ENCODE data around the gene ENO1.
"Not testable (repeated sequence)": the region's sequence is repeated elsewhere in the genome, so short reads cannot be mapped to it uniquely, and the experiment has no call there.

ENO1 gene

DNA sequence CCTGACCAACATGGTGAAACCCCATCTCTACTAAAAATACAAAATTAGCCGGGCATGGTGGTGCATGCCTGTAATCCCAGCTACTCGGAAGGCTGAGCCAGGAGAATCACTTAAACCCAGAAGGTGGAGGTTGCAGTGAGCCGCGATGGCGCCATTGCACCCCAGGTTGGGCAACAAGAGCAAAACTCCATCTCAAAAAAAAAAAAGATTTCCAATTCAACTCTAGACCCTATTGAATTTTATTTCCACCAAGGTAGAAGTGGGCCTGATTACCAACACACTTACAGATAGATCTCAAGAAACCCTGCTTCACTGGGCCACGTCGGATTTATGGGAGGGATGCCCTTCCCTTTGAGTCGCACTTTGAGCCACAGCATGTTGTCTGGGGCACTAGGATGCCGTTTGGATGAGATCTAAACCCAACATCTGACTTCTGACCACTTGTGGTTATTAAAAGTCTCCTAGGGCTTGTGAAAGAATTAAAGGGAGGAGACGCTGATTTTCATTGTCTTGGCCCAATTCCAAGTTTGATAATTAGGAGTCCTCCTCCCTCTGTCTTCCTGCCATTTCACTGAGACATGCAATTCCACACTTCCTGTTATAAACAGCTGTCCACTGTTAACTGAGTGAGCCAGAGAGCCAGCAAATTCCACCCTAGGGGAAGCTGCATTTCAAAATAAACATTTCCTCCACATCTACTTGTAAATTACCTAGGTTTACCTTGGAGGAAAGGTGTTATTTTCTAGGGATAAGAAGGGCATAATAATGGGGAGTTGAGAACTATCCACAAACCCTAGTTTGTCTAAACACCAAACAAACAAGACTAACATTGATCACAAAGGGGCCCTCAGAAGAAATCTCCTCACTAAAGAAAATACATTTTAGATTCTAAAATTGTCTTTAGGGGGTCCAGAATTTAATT, 55.9 kb downstream of the ENO1 start:
- in situ Hi-C loops (cut with HindIII; ENCODE audit: low pct_ligation_motif_present, low pct_unique_long_range_greater_than_20kb, low sequenced_read_pairs): no loop called here
- DNase-seq: peak; percentile 41

DNA sequence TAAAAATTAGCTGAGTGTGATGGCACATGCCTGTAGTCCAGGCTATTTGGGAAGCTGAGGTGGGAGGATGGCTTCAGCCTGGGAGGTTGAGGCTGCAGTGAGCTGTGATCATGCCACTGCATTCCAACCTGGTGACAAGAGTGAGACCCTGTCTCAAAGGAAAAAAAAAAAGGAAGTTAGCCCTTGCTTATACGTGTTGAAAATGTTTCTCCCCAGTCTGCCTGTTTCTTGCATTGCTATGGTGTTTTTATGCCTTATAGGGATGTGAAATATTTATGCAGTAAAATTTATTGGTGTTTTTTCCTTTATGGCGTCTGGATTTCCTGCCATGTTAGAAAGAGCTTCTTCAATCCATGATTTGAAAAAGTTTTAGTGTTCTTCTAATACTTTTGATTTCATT, 57.4 kb downstream of the ENO1 start:
- in situ Hi-C loops (cut with HindIII; ENCODE audit: low pct_ligation_motif_present, low pct_unique_long_range_greater_than_20kb, low sequenced_read_pairs): no loop called here
- peak; percentile 15 for DNase-seq

DNA sequence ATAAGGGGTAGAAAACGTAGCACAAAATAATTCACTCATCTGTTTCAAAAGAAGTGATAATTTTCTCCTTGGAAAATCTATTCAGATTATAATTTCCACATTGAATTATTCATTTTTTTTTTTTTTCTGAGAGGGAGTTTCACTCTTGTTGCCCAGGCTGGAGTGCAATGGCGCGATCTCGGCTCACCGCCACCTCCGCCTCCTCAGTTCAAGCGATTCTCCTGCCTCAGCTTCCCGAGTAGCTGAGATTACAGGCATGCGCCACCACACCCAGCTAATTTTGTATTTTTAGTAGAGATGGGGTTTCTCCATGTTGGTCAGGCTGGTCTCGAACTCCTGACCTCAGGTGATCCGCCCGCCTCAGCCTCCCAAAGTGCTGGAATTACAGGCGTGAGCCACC, 59.7 kb downstream of the ENO1 start:
- in situ Hi-C loops (cut with HindIII; ENCODE audit: low pct_ligation_motif_present, low pct_unique_long_range_greater_than_20kb, low sequenced_read_pairs); DNase-seq: not testable (repeated sequence)

DNA sequence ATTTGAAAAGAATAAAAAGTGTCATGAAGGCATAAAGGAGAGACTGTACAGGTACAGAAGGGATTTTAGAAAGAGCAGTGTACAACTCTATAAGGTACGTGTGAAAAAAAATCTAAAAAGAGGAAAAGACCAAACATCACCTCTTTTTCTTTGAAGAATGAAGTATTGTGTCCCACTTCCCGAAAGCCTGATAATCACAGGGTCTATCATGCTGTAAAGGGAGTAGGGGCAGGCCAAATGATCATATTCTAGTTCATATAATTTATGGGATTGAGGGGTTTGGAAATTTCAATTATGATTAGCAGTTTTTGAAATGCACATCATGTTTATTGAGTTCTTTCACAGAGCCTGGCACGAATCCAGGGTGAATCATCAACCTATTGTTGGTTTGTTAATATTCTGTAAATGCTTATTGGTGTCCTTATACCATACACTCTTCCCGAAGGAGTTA, 60.1 kb downstream of the ENO1 start:
- in situ Hi-C loops (cut with HindIII; ENCODE audit: low pct_ligation_motif_present, low pct_unique_long_range_greater_than_20kb, low sequenced_read_pairs): no loop called here
- peak; percentile 71 for DNase-seq

DNA sequence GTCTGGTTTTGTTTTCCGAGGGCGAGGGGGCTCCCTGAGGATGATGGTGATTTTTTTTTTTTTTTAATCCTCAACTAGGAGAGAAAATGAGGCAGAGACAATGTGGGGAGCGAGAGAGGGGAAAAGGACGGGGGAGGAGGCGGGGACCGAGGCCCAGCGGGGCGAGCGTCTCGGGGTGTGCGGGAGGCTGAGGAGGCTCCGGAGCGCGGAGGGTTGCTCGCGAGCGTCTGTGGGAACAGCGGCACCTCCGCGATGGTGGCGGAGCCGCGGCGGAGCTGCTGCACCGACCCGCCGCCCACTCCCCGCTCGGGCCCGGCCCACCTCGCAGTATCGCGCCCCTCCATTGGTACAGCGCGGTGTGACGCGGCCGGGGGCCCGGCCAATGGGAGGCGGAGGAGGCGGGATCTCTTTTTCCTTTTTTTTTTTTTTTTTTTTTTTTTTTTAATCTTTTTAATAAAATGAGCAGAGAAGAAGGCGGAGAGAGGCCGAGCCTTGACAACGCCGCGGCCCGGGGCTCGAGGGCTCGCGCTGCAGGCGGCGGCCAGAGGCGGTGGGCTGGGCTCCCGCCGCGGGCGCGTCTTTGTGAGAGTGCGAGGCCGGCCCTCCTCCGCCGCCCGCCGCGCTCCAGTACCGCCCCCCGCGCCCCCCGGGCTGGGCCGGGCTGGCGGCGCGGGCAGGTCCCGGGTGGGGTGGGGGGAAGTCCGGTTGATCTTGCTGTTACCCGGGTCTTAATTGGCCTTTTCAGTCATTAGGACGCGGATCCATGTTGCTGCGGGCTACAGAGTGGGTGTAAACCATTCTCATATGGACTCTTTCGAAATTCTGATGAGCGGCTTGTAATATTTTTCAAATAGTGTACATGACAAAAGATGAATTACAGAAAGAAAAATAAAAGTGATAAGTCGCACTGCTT, 60.8 kb downstream of the ENO1 start, which contains the start of gene RERE:
Gene RERE, minus strand, starts transcription at position 229 of the 913 bp plus-strand sequence.
- in situ Hi-C loops (cut with HindIII; ENCODE audit: low pct_ligation_motif_present, low pct_unique_long_range_greater_than_20kb, low sequenced_read_pairs): no loop called here
- DNase-seq: peak; percentile 90

DNA sequence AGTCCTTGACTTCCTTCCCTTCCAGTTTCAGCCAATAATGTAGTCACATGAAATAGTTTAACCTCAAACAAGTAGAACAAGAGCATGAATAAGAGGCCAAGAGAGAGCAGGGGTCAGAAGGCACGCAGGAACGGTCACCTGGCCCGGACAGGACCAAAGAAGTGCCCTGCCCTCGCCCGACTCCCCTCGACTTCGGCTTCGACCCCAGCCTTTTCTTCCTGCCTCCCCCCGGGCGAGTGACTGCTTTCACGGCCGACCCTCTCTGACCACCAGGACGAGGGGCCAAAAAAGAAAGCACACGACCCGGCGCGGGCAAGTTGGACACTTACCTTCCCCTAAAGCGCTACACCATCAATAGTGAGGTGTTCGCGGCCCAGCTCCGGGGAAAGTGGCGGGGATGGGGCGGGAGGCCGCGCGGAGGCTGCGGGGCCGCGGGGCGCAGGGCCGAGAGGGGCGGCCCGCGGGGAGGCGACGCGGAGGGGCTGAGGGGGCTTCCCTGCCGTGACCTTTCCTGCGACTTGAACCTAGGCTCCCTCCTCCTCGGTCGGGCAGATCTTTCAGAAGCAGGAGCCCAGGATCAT, 61.6 kb downstream of the ENO1 start:
- in situ Hi-C loops (cut with HindIII; ENCODE audit: low pct_ligation_motif_present, low pct_unique_long_range_greater_than_20kb, low sequenced_read_pairs): no loop called here
- peak; percentile 19 for DNase-seq

DNA sequence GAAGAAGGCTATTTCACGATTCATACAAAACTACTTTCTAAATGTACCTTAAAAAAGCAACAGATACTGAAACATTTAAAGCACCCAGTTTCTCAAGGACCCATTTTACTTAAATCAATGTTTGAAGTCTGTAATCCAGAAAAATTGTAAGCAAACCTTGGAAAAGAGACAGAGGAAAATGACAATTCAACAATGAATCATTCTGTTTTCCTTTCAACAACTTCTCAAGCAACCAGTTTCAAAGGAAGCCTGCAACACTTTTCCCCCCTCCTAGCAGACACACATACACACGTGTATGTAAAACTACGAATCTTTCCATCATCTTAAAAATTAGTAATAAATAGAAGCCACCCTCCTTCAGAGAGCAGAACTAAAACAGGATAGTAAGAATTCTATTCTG, 62.2 kb downstream of the ENO1 start:
- peak; percentile 29 for DNase-seq
- in situ Hi-C loops (cut with HindIII; ENCODE audit: low pct_ligation_motif_present, low pct_unique_long_range_greater_than_20kb, low sequenced_read_pairs): no loop called here

DNA sequence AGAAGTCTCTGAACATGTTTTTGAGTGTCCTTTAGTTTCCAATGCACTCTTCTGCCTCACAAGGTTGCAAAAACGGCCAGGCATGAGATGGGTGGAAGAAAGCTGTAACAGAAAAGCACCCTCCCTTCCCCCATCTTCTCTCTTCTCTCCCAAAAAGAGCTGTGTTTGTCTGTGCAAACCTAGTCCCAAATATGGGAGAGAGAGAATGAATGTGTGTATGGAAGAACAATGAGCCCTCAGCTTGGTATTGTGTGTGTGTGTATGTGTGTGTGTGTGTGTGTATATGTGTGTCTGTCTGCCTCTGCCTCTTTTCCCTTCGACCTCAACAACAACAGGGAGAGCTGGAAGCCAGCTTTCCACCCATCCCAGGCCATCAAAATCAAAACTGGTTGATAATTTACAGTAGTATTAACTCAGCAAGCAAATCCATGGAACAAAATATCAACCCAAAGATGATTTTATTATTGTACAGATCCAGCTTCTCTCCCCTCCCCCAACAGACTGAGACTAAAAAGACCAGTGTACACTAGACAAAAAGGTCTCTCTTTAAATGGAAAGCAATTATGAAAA, 62.8 kb downstream of the ENO1 start:
- in situ Hi-C loops (cut with HindIII; ENCODE audit: low pct_ligation_motif_present, low pct_unique_long_range_greater_than_20kb, low sequenced_read_pairs): no loop called here

DNA sequence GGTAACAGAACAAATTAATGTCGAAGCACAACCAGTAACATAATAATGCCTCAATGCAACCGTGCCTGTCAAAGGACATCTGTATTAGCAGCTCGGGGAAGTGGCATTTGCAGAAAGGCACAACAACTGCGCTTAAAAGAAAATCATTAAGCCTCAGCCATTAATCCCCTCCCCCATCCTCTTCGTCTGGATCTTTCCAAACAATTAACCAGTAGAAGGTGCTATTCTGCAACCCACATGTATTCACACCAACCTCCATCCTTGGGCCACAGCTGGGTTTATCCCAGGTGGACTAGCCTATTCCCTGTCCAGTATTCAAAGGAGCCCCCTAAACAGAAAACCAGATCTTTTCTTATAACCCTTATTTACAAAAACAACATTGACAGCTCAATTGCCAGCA, 63.6 kb downstream of the ENO1 start:
- in situ Hi-C loops (cut with HindIII; ENCODE audit: low pct_ligation_motif_present, low pct_unique_long_range_greater_than_20kb, low sequenced_read_pairs): no loop called here
- DNase-seq: peak; percentile 27

More for the DNA sequence above, 62.8 kb downstream of the ENO1 start:
- peak; percentile 13 for DNase-seq

DNA sequence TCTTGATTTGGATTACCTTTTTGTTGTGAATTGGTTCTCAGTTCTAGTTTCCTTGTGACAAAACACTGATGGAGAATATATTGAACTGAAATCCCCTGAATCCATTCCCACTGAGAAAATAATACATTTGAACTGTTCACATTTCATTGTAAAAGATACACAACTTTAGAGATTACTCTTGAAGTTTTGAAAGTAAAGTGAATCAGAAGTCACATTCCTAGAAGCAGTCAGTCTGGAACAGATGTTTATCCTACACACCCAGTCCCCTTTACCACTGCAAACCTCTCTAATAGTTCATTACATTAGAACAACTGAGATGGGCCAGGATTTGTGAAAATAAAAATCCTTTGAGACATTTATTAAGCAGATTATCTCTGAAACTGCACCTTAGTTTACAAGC, 64.5 kb downstream of the ENO1 start:
- no peak for DNase-seq
- in situ Hi-C loops (cut with HindIII; ENCODE audit: low pct_ligation_motif_present, low pct_unique_long_range_greater_than_20kb, low sequenced_read_pairs): no loop called here

DNA sequence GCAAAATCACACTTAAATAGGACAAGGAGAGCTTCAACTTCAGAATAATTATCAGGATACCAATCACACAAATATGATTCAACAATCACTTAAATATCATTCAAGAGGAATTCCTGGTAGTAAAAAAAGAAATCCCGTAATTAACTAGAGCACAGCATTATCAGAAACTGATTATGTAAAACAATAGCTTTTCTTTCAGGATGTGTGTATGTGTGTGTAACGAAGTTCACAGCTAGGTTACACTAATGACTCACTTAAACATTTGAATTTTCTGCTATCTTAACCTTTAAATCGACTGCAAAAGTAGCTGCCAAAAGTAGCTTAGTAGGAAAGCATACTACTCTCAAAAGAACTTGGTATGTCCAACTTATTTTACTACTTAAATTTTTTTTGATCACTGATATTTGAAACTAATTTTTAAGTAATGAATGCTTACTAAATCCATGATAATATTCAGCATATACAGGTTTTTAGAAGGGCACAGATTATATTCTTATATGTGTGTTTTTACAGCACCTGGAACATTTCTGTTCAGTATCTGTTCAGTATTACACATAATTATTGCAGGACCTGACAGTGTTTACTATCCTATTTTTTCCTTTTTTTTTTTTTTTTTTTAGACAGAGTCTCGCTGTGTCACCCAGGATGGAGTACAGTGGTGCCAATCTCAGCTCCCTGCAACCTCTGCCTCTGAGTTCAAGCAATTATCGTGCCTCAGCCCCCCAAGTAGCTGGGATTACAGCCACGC, 65.3 kb downstream of the ENO1 start:
- no peak for DNase-seq
- in situ Hi-C loops (cut with HindIII; ENCODE audit: low pct_ligation_motif_present, low pct_unique_long_range_greater_than_20kb, low sequenced_read_pairs): no loop called here

DNA sequence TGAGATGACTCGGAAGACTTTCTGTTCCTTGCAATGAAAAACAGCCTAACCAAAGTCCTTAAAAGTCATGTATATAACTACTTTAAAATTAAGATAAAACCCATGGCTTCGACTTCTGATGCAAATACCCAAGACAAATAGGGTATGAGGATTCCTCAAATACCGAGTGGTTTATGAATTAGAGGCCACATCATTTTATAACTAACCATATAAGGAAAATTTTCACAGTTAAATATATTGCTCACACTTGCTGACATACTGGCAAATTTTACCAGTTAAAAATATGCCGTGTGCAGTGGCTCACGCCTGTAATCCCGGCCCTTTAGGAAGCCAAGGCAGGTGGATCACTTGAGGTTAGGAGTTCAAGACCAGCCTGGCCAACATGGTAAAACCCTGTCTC, 66.4 kb downstream of the ENO1 start:
- no peak for DNase-seq
- in situ Hi-C loops (cut with HindIII; ENCODE audit: low pct_ligation_motif_present, low pct_unique_long_range_greater_than_20kb, low sequenced_read_pairs): no loop called here
